NCI-H146 treated with DMSO at 0.1 percent for 48 hours (cell line): ENCODE measurements around the gene RBBP4.
A peak's percentile ranks its signal among the peaks of the same experiment; 100 is the strongest.
"Not testable (repeated sequence)": the region's sequence is repeated elsewhere in the genome, so short reads cannot be mapped to it uniquely, and the experiment has no call there.

Source experiments
- DNase-seq: peaks from one replicate; lab custom pipeline; 2025; ENCODE audit not compliant: unreplicated experiment; lab: John Stamatoyannopoulos, UW

Gene RBBP4

GRCh38 chr1:32650752-32651460, at the start of gene RBBP4:
Gene RBBP4, plus strand, starts transcription at chr1:32651208. Its CDS starts 99 bp downstream, at chr1:32651307.
- DNase-seq = peak; percentile 88

DNA sequence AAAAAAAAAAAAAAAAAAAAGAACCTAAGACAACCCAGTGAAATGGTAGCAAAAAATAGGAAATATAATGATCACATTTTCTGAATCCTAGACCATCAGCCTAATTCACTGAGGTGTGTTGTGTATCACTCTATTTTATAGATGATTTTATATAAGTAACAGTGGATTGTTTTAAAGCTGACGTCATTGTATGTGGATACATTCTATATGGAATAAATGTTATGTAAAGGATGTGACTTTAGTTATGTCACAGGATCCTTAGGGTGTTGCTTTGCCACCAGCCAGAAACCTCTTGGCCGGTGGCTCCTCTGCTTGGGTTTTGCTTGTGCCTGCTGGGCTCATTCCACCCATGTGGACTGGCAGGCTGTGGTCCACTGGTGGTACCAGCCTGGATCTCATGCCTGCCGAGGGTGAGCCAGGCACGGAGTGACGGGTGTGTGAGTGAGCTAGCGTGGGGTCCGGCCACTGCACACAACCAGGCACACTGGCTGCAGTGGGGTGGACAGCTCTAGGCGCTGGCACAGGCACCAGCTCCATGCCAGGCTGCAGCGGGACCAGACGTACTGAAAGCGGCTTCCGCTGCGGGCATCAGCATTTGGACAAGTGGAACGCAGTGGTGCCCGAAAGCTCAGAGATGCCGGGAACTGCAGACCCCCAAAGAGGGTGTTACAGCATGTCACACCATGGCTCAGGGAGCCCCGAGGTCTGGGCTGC, 45.1 kb upstream of the RBBP4 start:
- no peak for DNase-seq

GRCh38 chr1:32606565-32607371, 44.2 kb upstream of the RBBP4 start:
- DNase-seq = no peak

DNA sequence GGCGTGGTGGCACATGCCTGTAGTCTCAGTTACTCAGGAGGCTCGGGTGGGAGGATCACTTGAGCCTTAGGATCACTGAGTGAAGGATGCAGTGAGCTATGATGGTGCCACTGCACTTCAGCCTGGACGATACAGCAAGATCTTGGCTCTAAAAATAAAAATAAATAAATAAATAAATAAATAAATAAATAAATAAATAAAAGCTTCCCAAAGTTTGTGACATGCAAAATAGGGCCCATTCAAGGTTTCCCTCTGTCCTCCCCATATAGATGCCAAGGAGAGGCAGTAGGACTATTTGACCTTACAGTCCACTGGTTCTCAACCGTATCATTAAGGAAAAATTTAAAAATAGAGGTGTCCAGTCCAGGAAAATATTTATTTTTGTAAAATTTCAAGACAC, 41.8 kb upstream of the RBBP4 start:
- DNase-seq = no peak

GRCh38 chr1:32611859-32612188, 39.2 kb upstream of the RBBP4 start:
- no peak for DNase-seq

DNA sequence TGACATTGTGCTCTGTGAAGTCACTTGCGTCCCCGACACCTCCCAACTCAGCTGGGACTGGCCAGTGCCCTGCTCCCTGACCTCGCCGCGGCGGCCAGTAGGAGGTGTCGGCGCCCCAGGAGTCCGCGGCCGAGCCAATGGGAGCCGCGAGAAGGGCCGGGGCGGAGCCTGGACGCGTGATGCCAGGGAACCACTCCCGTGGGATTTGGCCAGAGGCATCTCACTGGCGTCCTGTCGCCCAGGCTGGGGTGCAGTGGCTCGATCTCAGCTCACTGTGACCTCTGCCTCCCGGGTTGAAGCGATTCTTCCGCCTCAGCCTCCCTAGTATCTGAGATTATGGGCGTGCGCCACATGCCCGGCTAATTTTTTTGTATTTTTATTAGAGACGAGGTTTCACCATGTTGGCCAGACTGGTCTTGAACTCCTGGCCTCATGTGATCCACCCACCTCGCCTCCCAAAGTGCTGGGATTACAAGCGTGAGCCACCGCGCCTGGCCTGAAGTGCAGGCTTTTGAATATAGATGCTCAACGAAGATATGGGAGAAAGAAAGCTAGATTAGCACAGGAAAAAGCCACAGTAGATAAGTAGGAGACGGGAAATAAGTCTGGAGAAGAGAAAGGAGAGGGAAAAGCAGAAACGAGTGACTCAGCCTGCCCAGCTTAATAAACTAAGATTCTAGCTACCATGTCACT, 38.7 kb upstream of the RBBP4 start:
- peak; percentile 44 for DNase-seq

GRCh38 chr1:32613472-32613871, 37.5 kb upstream of the RBBP4 start:
- no peak for DNase-seq

GRCh38 chr1:32618673-32619221, 32.3 kb upstream of the RBBP4 start:
- DNase-seq = no peak

DNA sequence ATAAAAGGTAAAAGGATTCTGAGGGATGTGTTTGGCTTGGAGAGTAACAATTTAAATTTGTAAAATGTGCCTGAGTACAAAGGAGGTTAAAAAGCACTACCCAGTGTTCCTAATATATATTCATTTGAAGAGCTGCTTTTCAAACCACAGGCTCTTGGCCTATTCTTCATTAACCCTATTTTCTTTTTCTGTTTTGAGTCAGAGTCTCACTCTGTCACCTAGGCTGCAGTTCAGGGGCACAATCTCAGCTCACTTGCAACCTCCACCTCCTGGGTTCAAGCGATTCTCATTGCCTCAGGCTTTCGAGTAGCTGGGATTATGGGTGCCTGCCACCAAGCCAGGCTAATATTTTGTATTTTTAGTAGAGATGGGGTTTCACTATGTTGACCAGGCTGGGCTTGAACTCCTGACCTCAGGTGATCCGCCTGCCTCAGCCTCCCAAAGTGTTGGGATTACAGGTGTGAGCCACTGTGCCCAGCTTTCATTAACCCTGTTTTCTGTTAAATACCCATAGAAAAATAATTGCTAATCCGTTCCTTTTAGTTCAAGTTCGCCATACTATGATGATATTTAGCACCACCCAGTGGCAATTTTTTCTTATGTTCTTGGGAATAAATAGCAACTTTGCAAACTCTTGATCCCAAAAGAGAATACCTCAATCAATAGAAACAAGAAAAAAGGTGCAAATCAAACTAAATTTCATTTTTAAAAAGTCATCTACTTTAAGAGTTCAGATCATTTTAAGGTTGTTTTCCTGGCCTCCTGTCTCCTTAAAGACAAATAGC, 31.1 kb upstream of the RBBP4 start:
- DNase-seq = no peak

DNA sequence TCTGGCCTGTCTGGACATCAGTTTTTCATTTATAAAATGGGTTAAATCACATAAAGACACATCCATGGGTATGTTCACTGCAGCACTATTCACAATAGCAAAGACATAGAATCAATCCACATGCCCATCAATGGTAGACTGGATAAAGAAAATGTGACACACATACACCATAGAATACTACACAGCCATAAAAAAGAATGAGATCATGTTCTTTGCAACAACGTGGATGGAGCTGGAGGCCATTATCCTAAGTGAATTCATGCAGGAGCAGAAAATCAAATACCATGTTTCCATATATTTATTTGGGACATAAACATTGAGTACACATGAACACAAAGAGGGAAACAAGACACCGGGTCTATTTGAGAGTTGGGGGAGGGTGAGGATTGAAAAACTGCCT, 28.8 kb upstream of the RBBP4 start:
- DNase-seq = no peak

GRCh38 chr1:32622806-32623681, 28.0 kb upstream of the RBBP4 start:
- DNase-seq = no peak

- no peak for DNase-seq
Observed at GRCh38 chr1:32623775-32624174, 27.2 kb upstream of the RBBP4 start.

DNA sequence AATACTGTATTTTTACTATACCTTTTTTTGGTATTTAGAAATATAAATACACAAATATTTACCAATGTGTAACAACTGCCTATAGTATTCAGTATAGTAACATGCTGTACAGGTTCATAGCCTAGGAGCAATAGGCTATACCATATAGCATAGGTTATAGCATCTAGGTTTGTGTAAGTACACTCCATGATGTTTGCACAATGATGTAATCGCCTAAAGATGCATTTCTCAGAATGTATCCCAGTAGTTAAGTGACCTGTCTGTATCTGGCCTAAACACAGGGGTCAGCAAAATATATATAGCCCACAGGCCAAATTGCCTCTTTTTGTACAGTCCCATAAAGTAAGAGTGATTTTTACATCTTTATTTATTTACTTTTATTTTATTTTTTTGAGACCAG, 24.8 kb upstream of the RBBP4 start:
- DNase-seq = no peak

- no peak for DNase-seq
Observed at GRCh38 chr1:32627596-32628162, 23.3 kb upstream of the RBBP4 start.

DNA sequence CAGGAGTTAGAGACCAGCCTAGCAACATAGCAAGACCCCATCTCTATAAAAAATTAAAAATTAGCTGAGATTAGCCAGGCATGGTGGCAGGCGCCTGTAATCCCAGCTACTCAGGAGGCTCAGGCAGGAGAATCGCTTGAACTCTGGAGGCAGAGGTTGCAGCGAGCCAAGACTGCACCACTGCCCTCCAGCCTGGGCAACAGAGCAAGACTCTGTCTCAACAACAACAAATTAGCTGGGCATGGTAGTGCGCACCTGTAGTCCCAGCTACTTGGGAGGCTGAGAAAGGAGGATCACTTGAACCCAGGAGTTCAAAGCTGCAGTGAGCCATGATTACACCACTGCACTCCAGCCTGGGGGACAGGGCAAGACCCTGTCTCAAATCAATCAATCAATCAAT, 20.8 kb upstream of the RBBP4 start:
- DNase-seq = not testable (repeated sequence)

GRCh38 chr1:32632829-32633228, 18.2 kb upstream of the RBBP4 start:
- DNase-seq = no peak

GRCh38 chr1:32635508-32636277, 15.3 kb upstream of the RBBP4 start:
- DNase-seq = no peak

- DNase-seq = no peak
Observed at GRCh38 chr1:32636914-32637645, 13.9 kb upstream of the RBBP4 start.
